ENCODE results near the gene MCL1. TPM values are rescaled to one million over a fixed set of nuclear protein-coding genes. Genes with fewer than 3 reads are reported as not detected.

MCL1 gene
- total and polyA plus RNA-seq, 2 of the 13 experiments (the other 11 are each of a cell fraction or from before 2014, with no cell fraction given), result 69.5 to 125 TPM

- peak; percentile 40; the same call in 1 of the 2 replicates for TF ChIP-seq GATA4 (IDR thresholded peaks at IDR 0.05; ENCODE audit: borderline replicate concordance, low read depth)
- no peak for TF ChIP-seq TCF12 (IDR thresholded peaks at IDR 0.05)
- TF ChIP-seq TCF12 (CRISPR knock-in tag; IDR thresholded peaks at IDR 0.05), result peak; percentile 54; the same call in 1 of the 2 replicates
- no peak for TF ChIP-seq ZNF354B (CRISPR knock-in tag; IDR thresholded peaks at IDR 0.05)
- TF ChIP-seq KDM6A (CRISPR knock-in tag; IDR thresholded peaks at IDR 0.05; ENCODE audit: low read depth), result no peak
- 0 out of 2 replicates have a peak, but pooled peaks have one; percentile 45 for TF ChIP-seq CHD4 (IDR thresholded peaks at IDR 0.05; ENCODE audit: borderline replicate concordance, low read length)
- no peak for TF ChIP-seq ZNF674 (CRISPR knock-in tag; IDR thresholded peaks at IDR 0.05; ENCODE audit: low read depth)
- 0 out of 2 replicates have a peak, but pooled peaks have one; percentile 40 for TF ChIP-seq NFKB2 (CRISPR knock-in tag; IDR thresholded peaks at IDR 0.05; ENCODE audit: borderline replicate concordance)
- TF ChIP-seq BCL6 (CRISPR knock-in tag; IDR thresholded peaks at IDR 0.05), result peak; percentile 53
- TF ChIP-seq NAIF1 (CRISPR knock-in tag; IDR thresholded peaks at IDR 0.05; ENCODE audit: borderline replicate concordance), result peak; percentile 74; the same call in 1 of the 2 replicates
- no peak for TF ChIP-seq MBNL3 (CRISPR knock-in tag; conservative IDR thresholded peaks at IDR 0.05)
- no peak for TF ChIP-seq KMT2A (CRISPR knock-in tag; IDR thresholded peaks at IDR 0.05)
- TF ChIP-seq, protein P1, sequence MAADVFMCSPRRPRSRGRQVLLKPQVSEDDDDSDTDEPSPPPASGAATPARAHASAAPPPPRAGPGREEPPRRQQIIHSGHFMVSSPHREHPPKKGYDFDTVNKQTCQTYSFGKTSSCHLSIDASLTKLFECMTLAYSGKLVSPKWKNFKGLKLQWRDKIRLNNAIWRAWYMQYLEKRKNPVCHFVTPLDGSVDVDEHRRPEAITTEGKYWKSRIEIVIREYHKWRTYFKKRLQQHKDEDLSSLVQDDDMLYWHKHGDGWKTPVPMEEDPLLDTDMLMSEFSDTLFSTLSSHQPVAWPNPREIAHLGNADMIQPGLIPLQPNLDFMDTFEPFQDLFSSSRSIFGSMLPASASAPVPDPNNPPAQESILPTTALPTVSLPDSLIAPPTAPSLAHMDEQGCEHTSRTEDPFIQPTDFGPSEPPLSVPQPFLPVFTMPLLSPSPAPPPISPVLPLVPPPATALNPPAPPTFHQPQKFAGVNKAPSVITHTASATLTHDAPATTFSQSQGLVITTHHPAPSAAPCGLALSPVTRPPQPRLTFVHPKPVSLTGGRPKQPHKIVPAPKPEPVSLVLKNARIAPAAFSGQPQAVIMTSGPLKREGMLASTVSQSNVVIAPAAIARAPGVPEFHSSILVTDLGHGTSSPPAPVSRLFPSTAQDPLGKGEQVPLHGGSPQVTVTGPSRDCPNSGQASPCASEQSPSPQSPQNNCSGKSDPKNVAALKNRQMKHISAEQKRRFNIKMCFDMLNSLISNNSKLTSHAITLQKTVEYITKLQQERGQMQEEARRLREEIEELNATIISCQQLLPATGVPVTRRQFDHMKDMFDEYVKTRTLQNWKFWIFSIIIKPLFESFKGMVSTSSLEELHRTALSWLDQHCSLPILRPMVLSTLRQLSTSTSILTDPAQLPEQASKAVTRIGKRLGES (CRISPR knock-in tag; IDR thresholded peaks at IDR 0.05; ENCODE audit: borderline replicate concordance), result no peak
- no peak for TF ChIP-seq ZFP36 (IDR thresholded peaks at IDR 0.05; ENCODE audit: borderline replicate concordance, low read depth, low read length, partially characterized antibody)
- peak; percentile 96 for TF ChIP-seq AGO2 (optimal IDR thresholded peaks at IDR 0.05; ENCODE audit: low read depth, low read length)
- TF ChIP-seq MIXL1 (CRISPR knock-in tag; IDR thresholded peaks at IDR 0.05), result no peak; the same call in 1 of the 2 replicates
- no peak for TF ChIP-seq ZNF879 (CRISPR knock-in tag; IDR thresholded peaks at IDR 0.05)
- no peak for TF ChIP-seq MAFF (IDR thresholded peaks at IDR 0.05; ENCODE audit: low read depth, low read length)
- no peak for TF ChIP-seq PCBP1 (IDR thresholded peaks at IDR 0.05; ENCODE audit: borderline replicate concordance, low read depth, low read length)
- TF ChIP-seq KLF6 (CRISPR knock-in tag; IDR thresholded peaks at IDR 0.05), result 0 out of 2 replicates have a peak, but pooled peaks have one; percentile 30
- TF ChIP-seq, protein P2, sequence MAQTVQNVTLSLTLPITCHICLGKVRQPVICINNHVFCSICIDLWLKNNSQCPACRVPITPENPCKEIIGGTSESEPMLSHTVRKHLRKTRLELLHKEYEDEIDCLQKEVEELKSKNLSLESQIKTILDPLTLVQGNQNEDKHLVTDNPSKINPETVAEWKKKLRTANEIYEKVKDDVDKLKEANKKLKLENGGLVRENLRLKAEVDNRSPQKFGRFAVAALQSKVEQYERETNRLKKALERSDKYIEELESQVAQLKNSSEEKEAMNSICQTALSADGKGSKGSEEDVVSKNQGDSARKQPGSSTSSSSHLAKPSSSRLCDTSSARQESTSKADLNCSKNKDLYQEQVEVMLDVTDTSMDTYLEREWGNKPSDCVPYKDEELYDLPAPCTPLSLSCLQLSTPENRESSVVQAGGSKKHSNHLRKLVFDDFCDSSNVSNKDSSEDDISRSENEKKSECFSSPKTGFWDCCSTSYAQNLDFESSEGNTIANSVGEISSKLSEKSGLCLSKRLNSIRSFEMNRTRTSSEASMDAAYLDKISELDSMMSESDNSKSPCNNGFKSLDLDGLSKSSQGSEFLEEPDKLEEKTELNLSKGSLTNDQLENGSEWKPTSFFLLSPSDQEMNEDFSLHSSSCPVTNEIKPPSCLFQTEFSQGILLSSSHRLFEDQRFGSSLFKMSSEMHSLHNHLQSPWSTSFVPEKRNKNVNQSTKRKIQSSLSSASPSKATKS (CRISPR knock-in tag; IDR thresholded peaks at IDR 0.05), result 0 out of 2 replicates have a peak, but pooled peaks have one; percentile 33
- peak; percentile 69 for TF ChIP-seq KDM2A (CRISPR knock-in tag; IDR thresholded peaks at IDR 0.05; ENCODE audit: borderline replicate concordance, low read depth)
- TF ChIP-seq, protein P3, sequence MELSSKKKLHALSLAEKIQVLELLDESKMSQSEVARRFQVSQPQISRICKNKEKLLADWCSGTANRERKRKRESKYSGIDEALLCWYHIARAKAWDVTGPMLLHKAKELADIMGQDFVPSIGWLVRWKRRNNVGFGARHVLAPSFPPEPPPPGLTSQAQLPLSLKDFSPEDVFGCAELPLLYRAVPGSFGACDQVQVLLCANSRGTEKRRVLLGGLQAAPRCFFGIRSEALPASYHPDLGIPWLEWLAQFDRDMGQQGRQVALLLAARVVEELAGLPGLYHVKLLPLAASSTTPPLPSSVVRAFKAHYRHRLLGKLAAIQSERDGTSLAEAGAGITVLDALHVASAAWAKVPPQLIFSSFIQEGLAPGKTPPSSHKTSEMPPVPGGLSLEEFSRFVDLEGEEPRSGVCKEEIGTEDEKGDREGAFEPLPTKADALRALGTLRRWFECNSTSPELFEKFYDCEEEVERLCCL (CRISPR knock-in tag; IDR thresholded peaks at IDR 0.05; ENCODE audit: borderline replicate concordance), result 0 out of 2 replicates have a peak, but pooled peaks have one; percentile 37
Observed at GRCh38 chr1:150561254-150561973, 18.0 kb downstream of the MCL1 start (continued).
